PC-9 (cell line): Measurements from ENCODE around the gene IDS. TPM values are rescaled to one million over a fixed set of nuclear protein-coding genes. Genes with fewer than 3 reads are reported as not detected.
"Not testable (repeated sequence)": the region's sequence is repeated elsewhere in the genome, so short reads cannot be mapped to it uniquely, and the experiment has no call there.

Experiments
- BruUV-seq: library from RNA; stranded (reverse); fragments of 400-500 nt; replicated peaks from 2 replicates; lab custom pipeline; 2021; lab: Mats Ljungman, UMichigan
- CTCF ChIA-PET: fragments of 300-600 bp; sonication (Branson Sonifier 250); formaldehyde crosslinking; loops from one replicate; lab custom pipeline; 2022; ENCODE audit warnings: antibody characterized with exemption; lab: Charles Lee
- POLR2A ChIA-PET: fragments of 300-600 bp; sonication (Branson Sonifier 250); formaldehyde crosslinking; loops from one replicate; lab custom pipeline; 2022; ENCODE audit warnings: antibody characterized with exemption; ENCODE audit not compliant: unreplicated experiment; lab: Charles Lee
- DNase-seq, 2 experiments: peaks; one replicate each; pipeline versions ENCODE4 v3.0.0 to v3.0.0-alpha.2; 2015 to 2022; ENCODE audit warnings: mixed read lengths in 1 of 2
- H2AFZ ChIP-seq: fragments of 200-600 bp; sonication (generic); 2 replicates; pipeline ENCODE4 v1.8.1; 2017; ENCODE audit warnings: antibody characterized with exemption
- H3F3A ChIP-seq: fragments of 200-600 bp; sonication (generic); 2 replicates; pipeline ENCODE4 v1.8.1; 2017; ENCODE audit warnings: antibody characterized with exemption, mild to moderate bottlenecking, low read depth; ENCODE audit not compliant: insufficient read depth
- H3K27ac ChIP-seq: fragments of 200-600 bp; sonication (generic); 2 replicates; pipeline ENCODE4 v1.6.1; 2016; ENCODE audit warnings: mixed run types
- H3K27me3 ChIP-seq: fragments of 200-600 bp; sonication (generic); 2 replicates; pipeline ENCODE4 v1.6.1; 2016; ENCODE audit warnings: low read depth, mixed run types; ENCODE audit not compliant: insufficient read depth
- H3K36me3 ChIP-seq: fragments of 200-600 bp; sonication (generic); 2 replicates; pipeline ENCODE4 v1.6.1; 2016; ENCODE audit warnings: low read depth, mixed run types
- H3K4me1 ChIP-seq: fragments of 200-600 bp; sonication (generic); replicated peaks from 2 replicates; pipeline ENCODE4 v1.6.1; 2016; ENCODE audit warnings: mixed run types; ENCODE audit not compliant: insufficient read depth
- H3K4me2 ChIP-seq: fragments of 200-600 bp; sonication (generic); 2 replicates; pipeline ENCODE4 v1.6.1; 2017; ENCODE audit warnings: mixed run types
- H3K4me3 ChIP-seq: fragments of 200-600 bp; sonication (generic); 2 replicates; pipeline ENCODE4 v1.6.1; 2016; ENCODE audit warnings: mixed run types
- H3K79me2 ChIP-seq: fragments of 200-600 bp; sonication (generic); 2 replicates; pipeline ENCODE4 v1.6.1; 2017; ENCODE audit warnings: low read depth, mixed run types
- H3K9me2 ChIP-seq: fragments of 200-600 bp; sonication (generic); 2 replicates; pipeline ENCODE4 v1.8.1; 2017; ENCODE audit warnings: mild to moderate bottlenecking; ENCODE audit not compliant: insufficient read depth
- H3K9me3 ChIP-seq: fragments of 200-600 bp; sonication (generic); 2 replicates; pipeline ENCODE4 v1.8.1; 2016; ENCODE audit warnings: low read depth; ENCODE audit not compliant: insufficient read depth
- H4K20me1 ChIP-seq: fragments of 200-600 bp; sonication (generic); 2 replicates; pipeline ENCODE4 v1.8.1; 2017; ENCODE audit not compliant: insufficient read depth
- EZH2 ChIP-seq: fragments of 200-600 bp; sonication (generic); IDR thresholded peaks from 2 replicates; pipeline ENCODE4 v1.8.0; 2017; ENCODE audit warnings: antibody characterized with exemption, low read depth
- intact Hi-C: fragments of 100-400 bp; cut with micrococcal nuclease; formaldehyde crosslinking; loops from one replicate; pipeline ENCODE4 v1.10.0; 2022; ENCODE audit not compliant: unreplicated experiment
- total RNA-seq: library from RNA; stranded (reverse); gene quantifications from 2 replicates; pipeline ENCODE4 v1.2.3, GENCODE V29; 2021
- TF ChIP-seq, protein P1 (sequence below): fragments of 200-600 bp; sonication (generic); conservative IDR thresholded peaks from 2 replicates; pipeline ENCODE4 v1.6.1; 2017; ENCODE audit warnings: mixed run types, antibody characterized with exemption, mild to moderate bottlenecking, moderate library complexity

The IDS gene
- total RNA-seq, 1 experiment from 2014 or later: 214 TPM

DNA sequence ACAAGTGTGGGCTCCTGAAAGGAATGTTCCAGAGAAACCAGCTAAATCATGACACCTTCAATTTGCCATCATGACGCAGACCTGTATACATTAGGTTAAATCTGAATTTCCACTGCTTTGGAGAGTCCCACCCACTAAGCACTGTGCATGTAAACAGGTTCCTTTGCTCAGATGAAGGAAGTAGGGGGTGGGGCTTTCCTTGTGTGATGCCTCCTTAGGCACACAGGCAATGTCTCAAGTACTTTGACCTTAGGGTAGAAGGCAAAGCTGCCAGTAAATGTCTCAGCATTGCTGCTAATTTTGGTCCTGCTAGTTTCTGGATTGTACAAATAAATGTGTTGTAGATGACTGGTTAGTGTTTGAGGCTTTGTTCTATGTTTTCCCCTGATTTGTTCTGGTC, 41.9 kb upstream of the IDS start:
- BruUV-seq, H3K9me2 ChIP-seq, DNase-seq, H3K36me3 ChIP-seq, H4K20me1 ChIP-seq, CTCF ChIA-PET, H3F3A ChIP-seq, H2AFZ ChIP-seq, H3K79me2 ChIP-seq, H3K27me3 ChIP-seq, H3K4me1 ChIP-seq, H3K4me3 ChIP-seq, H3K9me3 ChIP-seq, H3K4me2 ChIP-seq, POLR2A ChIA-PET, H3K27ac ChIP-seq: not testable (repeated sequence)
- intact Hi-C loops: loop anchor here (10.0 kb wide), 2 partner anchors 1018 to 1148 kb away; partner anchors contain the start of genes MTM1 and MTMR1

DNA sequence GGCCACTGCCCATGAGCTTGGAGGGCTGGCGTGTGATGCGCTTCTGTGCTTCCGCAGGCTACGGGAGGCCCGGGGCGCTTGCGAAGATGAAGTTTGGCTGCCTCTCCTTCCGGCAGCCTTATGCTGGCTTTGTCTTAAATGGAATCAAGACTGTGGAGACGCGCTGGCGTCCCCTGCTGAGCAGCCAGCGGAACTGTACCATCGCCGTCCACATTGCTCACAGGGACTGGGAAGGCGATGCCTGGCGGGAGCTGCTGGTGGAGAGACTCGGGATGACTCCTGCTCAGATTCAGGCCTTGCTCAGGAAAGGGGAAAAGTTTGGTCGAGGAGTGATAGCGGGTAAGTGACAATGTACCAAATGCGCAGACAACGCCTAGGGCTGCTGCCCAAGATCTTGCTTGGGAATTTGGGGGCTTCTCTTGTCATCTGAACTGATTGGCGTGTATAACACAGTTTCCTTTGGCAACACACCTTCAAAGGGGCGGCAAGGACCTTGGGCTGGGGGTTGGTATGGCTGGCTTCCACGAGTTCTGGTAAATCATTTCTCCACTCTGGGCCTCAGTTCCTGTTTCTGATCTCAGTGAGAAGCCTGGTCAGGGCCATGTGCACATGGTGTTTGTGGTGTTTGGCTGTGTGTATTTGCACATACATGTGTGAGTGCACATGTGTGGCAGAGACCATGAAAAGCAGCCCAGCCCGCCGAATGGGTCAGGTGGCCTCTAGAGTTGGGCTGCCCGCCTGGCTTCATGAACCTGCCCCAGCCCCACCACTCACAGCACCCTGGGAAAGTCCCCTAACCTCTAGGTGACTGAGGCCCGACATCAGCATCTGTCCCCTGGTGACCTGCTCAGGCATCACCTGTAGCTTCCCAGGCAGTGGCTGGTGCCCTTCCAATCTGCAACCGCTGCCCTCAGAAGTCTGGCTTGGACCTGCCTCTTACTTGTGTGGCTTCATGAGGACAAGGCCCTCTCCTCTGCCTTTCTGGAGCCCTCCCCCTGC, 40.7 kb upstream of the IDS start:
- intact Hi-C loops: loop anchor here (10.0 kb wide), 2 partner anchors 1019 to 1149 kb away; partner anchors contain the start of genes MTM1 and MTMR1
- TF ChIP-seq, protein P1, sequence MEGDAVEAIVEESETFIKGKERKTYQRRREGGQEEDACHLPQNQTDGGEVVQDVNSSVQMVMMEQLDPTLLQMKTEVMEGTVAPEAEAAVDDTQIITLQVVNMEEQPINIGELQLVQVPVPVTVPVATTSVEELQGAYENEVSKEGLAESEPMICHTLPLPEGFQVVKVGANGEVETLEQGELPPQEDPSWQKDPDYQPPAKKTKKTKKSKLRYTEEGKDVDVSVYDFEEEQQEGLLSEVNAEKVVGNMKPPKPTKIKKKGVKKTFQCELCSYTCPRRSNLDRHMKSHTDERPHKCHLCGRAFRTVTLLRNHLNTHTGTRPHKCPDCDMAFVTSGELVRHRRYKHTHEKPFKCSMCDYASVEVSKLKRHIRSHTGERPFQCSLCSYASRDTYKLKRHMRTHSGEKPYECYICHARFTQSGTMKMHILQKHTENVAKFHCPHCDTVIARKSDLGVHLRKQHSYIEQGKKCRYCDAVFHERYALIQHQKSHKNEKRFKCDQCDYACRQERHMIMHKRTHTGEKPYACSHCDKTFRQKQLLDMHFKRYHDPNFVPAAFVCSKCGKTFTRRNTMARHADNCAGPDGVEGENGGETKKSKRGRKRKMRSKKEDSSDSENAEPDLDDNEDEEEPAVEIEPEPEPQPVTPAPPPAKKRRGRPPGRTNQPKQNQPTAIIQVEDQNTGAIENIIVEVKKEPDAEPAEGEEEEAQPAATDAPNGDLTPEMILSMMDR: peak; percentile 34; the same call in 1 of the 2 replicates
- H3K9me3 ChIP-seq, H3K27ac ChIP-seq, H3K79me2 ChIP-seq, H3K9me2 ChIP-seq, H2AFZ ChIP-seq, H3K4me1 ChIP-seq, H3F3A ChIP-seq, H3K4me2 ChIP-seq, H3K27me3 ChIP-seq, DNase-seq, CTCF ChIA-PET, H3K36me3 ChIP-seq, H3K4me3 ChIP-seq, BruUV-seq, POLR2A ChIA-PET, H4K20me1 ChIP-seq: not testable (repeated sequence)

DNA sequence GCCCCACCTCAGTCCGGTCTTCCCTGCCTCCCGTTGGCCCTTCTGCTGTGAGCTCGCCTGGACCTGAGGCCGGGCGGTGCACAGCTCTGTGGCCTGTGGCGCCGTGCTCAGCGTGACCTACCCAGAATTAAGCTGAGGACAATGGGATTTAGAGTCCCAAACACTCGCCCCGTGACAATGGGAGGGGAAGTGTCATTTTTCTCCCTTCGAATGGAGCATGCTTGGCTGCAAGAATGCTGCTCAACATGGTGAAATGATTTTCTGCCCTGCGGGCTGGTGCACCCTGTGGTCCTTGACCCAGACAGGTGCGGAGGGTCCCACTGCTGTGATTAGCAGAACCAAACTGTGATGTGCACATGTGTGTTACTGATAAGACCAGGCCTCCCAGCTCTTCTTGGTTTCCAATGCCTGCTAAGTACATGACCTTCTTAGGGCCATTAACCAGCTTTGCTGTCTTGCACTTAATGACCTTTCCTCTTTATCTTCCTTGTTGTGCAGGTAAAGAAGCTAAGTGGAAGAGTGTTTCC, 36.5 kb upstream of the IDS start:
- intact Hi-C loops: loop anchor here (10.0 kb wide), 2 partner anchors 1023 to 1153 kb away; partner anchors contain the start of genes MTM1 and MTMR1
- POLR2A ChIA-PET: interaction anchor here (0.6 kb wide), 2 partner anchors 70 to 149 kb away, joined by 5 to 6 read pairs; no protein-coding TSS in a partner anchor
- peak overlapping the region; percentile 72 for H3K27ac ChIP-seq
- TF ChIP-seq, protein P1: no peak
- no peak for TF ChIP-seq EZH2
- H3K9me3 ChIP-seq: no peaks in the 10 kb centered on the region
- no peaks in the 10 kb centered on the region for H4K20me1 ChIP-seq
- H3K9me2 ChIP-seq: no peaks in the 10 kb centered on the region
- BruUV-seq: no TSS peak
- H3F3A ChIP-seq: peaks cover 6% of the 10 kb centered on the region; the same call in 1 of the 2 replicates
- H3K27me3 ChIP-seq: no peaks in the 10 kb centered on the region
- CTCF ChIA-PET: no interaction called here
- H3K4me1 ChIP-seq: peaks cover 8% of the 10 kb centered on the region
- DNase-seq: no peak
- peak overlapping the region; percentile 91 for H3K4me2 ChIP-seq
- H3K79me2 ChIP-seq: peaks cover 8% of the 10 kb centered on the region
- H3K4me3 ChIP-seq: peak overlapping the region; percentile 81
- no peaks in the 10 kb centered on the region for H3K36me3 ChIP-seq
- H2AFZ ChIP-seq: peak overlapping the region; percentile 89
